Prostate gland (tissue), 2 donors: ENCODE results near the gene CCDC92.

Experiments used
- POLR2AphosphoS5 ChIP-seq: sonication (generic); formaldehyde crosslinking; IDR thresholded peaks from one replicate; pipeline ENCODE4 v1.6.1; 2017; ENCODE audit warnings: antibody characterized with exemption
- TF ChIP-seq, protein P1 (sequence below), 4 experiments: fragments of 200-600 bp in 2 of 4; fragments of 450-650 bp in 2 of 4; sonication (generic) in 2 of 4; IDR thresholded peaks; 1 replicate in 3 of 4; 2 replicates in 1 of 4; pipeline ENCODE4 v1.5.1; 2016 to 2019; ENCODE audit warnings: antibody characterized with exemption in 4 of 4, mild to moderate bottlenecking in 2 of 4, moderate library complexity in 2 of 4

DNA sequence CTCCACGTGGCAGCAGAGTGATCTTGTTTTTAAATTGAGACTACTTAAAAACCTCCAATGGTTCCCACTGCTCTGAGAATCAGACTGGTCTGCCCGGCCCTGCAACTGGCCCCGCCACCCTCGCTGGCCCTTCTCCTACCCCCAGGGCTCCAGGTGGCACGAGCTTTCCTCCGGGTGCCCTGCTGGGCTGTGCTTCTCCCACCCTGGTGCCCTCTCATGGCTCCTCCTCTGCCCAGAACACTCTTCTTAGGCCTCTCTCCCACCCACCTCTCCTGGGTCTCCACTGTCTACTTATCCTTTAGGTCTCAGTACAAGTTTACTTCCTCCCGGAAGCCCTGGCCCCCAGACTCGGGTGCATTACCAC, 26.5 kb downstream of the CCDC92 start:
- TF ChIP-seq, protein P1, sequence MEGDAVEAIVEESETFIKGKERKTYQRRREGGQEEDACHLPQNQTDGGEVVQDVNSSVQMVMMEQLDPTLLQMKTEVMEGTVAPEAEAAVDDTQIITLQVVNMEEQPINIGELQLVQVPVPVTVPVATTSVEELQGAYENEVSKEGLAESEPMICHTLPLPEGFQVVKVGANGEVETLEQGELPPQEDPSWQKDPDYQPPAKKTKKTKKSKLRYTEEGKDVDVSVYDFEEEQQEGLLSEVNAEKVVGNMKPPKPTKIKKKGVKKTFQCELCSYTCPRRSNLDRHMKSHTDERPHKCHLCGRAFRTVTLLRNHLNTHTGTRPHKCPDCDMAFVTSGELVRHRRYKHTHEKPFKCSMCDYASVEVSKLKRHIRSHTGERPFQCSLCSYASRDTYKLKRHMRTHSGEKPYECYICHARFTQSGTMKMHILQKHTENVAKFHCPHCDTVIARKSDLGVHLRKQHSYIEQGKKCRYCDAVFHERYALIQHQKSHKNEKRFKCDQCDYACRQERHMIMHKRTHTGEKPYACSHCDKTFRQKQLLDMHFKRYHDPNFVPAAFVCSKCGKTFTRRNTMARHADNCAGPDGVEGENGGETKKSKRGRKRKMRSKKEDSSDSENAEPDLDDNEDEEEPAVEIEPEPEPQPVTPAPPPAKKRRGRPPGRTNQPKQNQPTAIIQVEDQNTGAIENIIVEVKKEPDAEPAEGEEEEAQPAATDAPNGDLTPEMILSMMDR (IDR thresholded peaks at IDR 0.05), result no peak
- no peak for TF ChIP-seq POLR2AphosphoS5
